ENCODE data around the gene TTC17. TPM values are rescaled to one million over a fixed set of nuclear protein-coding genes. Genes with fewer than 3 reads are reported as not detected.

The TTC17 gene
- total and polyA plus RNA-seq, 2 of the 4 experiments (the other 2 are of a cell fraction) = 56.3 to 61.3 TPM

GRCh38 chr11:43403357-43404231 lies 44.9 kb downstream of the TTC17 start:
- H2BK120ac ChIP-seq (ENCODE audit: low read depth, low read length) = no peak overlapping the region
- H3K36me3 ChIP-seq (ENCODE audit: control insufficient read depth, insufficient read depth, low read length) = peaks cover 34% of the 10 kb centered on the region
- intact Hi-C loops (cut with micrococcal nuclease) (no loop called here), in situ Hi-C loops (cut with MboI; ENCODE audit: low sequenced_read_pairs) (no loop called here), dilution Hi-C loops (cut with HindIII; ENCODE audit: low sequenced_read_pairs, unreplicated experiment) (no loop called here)
- no peaks in the 10 kb centered on the region for H3K27me3 ChIP-seq (ENCODE audit: control insufficient read depth, insufficient read depth, low read length)
- no peak overlapping the region for H2BK15ac ChIP-seq (ENCODE audit: low read depth, low read length)
- H3K9me3 ChIP-seq (ENCODE audit: control insufficient read depth, insufficient read depth, low read length) = no peaks in the 10 kb centered on the region
- POLR2A ChIA-PET (ENCODE audit: unreplicated experiment) = no interaction called here
- no peak for DNase-seq
- ATAC-seq (ENCODE audit: low read depth) = no peak
- WGBS, 2 experiments (ENCODE audit: extremely low coverage in 2 of 2, insufficient read length in 1 of 2) = no CpG with 5 or more reads among the region's 8 CpGs
- no peaks in the 10 kb centered on the region for H3K9me1 ChIP-seq (ENCODE audit: insufficient read depth, low read length)
- H4K5ac ChIP-seq (ENCODE audit: low read depth, low read length) = no peak overlapping the region
- no peak overlapping the region for H3K4ac ChIP-seq (ENCODE audit: low read depth, low read length)
- H4K91ac ChIP-seq (ENCODE audit: insufficient read depth, low read depth, low read length) = no peak overlapping the region
- H3K18ac ChIP-seq (ENCODE audit: low read depth, low read length) = no peak overlapping the region
- no peak overlapping the region for H3K14ac ChIP-seq (replicated peaks; ENCODE audit: low read depth, low read length)
- H3K9ac ChIP-seq (ENCODE audit: low read depth, low read length) = no peak overlapping the region
- H3K4me1 ChIP-seq (ENCODE audit: control insufficient read depth, insufficient read depth, low read length) = 0 out of 2 replicates have a peak, but pooled peaks cover 3% of the 10 kb centered on the region
- H4K8ac ChIP-seq (ENCODE audit: low read depth in 2 of 2, low read length in 2 of 2) = no peak overlapping the region
- H2AK5ac ChIP-seq (ENCODE audit: low read depth, low read length) = no peak overlapping the region
- no peaks in the 10 kb centered on the region; a peak in 1 of 4 replicates for H3K79me1 ChIP-seq (ENCODE audit: low read depth in 1 of 2, low read length in 2 of 2)
- H3K27ac ChIP-seq (ENCODE audit: insufficient read depth, low read length) = no peak overlapping the region
- TF ChIP-seq CEBPB (IDR thresholded peaks at IDR 0.05; ENCODE audit: low read depth, low read length) (peak; percentile 76), RFX5 (IDR thresholded peaks at IDR 0.05; ENCODE audit: low read depth, low read length) (no peak), NFE2L2 (IDR thresholded peaks at IDR 0.05; ENCODE audit: low read depth, low read length) (peak; percentile 41; the same call in 1 of the 2 replicates)
- H3K4me2 ChIP-seq (ENCODE audit: low read depth, low read length) = no peak overlapping the region
- no peak overlapping the region for H2AFZ ChIP-seq (replicated peaks; ENCODE audit: low read length, poor library complexity)
- H3K4me3 ChIP-seq (ENCODE audit: insufficient read depth, low read depth, low read length) = no peak overlapping the region
- no peak overlapping the region for H3K56ac ChIP-seq (ENCODE audit: extremely low read depth, insufficient read depth, low read length)
- H2BK20ac ChIP-seq (ENCODE audit: low read depth, low read length) = no peak overlapping the region
- CTCF ChIA-PET = no interaction called here
- no peaks in the 10 kb centered on the region for H4K20me1 ChIP-seq (ENCODE audit: insufficient read depth, low read length)
- no peak overlapping the region for H3K23ac ChIP-seq (ENCODE audit: low read depth, low read length)
- H2BK5ac ChIP-seq (ENCODE audit: low read depth, low read length, poor library complexity, severe bottlenecking) = no peak overlapping the region
- no peak overlapping the region for H2AK9ac ChIP-seq (replicated peaks; ENCODE audit: low read depth, low read length, poor library complexity)
- BruUV-seq (replicated peaks) = no TSS peak
